GM18861 (cell line): Measurements from ENCODE around the gene ASXL2.

Experiments
- ATAC-seq: cut with Tn5 transposase; IDR thresholded peaks from one replicate; pipeline ENCODE4 v1.9.1; 2021; ENCODE audit not compliant: unreplicated experiment

The ASXL2 gene

DNA sequence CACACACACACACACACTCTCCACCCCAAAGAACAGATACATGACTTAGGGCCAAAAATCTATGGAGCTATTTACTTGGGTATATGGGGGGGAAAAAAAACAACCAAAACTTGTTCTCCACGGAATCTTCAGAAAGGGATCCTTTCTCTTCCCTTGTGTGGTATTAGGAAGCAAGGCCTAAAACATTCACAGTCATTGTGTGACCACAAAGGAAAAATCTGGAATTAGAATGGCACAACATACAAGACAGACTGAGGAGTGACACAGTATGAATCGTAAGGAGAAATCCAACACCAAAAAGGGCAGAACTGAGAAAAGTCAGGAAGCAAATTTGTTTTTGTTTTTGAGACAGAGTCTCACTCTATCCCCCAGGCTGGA is 70.3 kb downstream of the ASXL2 start:
- no peak for ATAC-seq

- ATAC-seq, result no peak
Observed at GRCh38 chr2:25806941-25807340, 71.3 kb downstream of the ASXL2 start.

DNA sequence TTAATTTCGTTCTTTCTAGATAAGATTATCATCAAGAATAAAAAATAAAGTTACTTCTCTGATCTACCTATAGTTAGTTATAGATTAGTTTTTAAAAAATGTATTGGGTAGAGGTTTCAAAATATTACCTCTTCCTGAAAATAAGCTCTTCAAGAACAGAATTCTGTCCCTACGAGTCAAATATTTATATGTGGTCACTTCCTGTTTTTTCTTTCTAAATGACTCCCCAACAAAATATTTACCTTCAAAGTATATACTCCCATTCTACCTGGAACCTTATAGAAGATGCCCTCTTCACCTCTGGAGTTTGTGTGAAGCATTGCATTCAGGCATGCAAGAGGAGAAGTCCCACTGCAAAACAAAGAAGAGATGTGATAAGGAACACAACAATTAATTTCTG is 72.3 kb downstream of the ASXL2 start:
- no peak for ATAC-seq

GRCh38 chr2:25804338-25804737 is 73.9 kb downstream of the ASXL2 start:
- ATAC-seq, result no peak

DNA sequence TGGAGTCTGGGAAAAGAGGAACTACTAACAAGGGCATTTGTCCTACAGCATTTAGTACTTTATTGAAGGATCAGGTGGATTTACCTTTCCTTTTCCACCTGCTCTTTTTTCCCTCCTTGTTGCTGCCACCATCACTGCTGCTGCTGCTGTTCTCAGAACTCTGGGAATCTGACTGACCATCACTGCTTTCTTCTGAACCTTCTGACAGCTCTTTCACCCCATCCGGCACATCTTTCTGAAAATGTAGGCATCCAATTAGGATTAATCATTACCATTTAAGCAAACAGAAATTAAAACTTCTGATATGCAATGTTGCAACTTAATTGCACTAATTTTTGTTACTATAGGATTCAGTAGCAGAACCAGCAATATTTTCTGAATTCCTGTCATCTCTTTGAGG is 79.0 kb downstream of the ASXL2 start:
- no peak for ATAC-seq

- no peak for ATAC-seq
Observed at GRCh38 chr2:25797620-25798488, 80.4 kb downstream of the ASXL2 start.

- peak; percentile 81 for ATAC-seq
Observed at GRCh38 chr2:25794544-25795276, 83.6 kb downstream of the ASXL2 start.

- no peak for ATAC-seq
Observed at GRCh38 chr2:25790074-25790790, 88.1 kb downstream of the ASXL2 start.

GRCh38 chr2:25788457-25788856 is 89.8 kb downstream of the ASXL2 start:
- no peak for ATAC-seq

DNA sequence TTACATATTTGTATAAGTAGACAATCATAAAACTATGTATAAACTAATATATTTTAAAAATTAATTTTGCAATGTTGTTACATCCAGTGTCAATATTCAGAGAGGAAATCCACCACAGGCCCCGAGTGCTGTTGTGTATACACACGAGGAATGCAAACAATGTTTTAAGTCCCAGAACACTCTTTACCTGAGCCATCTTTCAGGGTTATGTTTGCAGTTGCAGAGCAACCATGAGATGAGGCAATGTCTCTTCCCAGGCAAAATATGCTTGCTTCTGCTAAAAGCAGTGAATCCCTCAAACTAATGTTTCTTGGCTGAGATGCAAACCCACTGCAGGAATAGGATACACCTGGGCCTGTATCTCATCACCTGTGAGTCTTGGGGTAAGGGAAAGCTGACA is 91.3 kb downstream of the ASXL2 start:
- no peak for ATAC-seq

DNA sequence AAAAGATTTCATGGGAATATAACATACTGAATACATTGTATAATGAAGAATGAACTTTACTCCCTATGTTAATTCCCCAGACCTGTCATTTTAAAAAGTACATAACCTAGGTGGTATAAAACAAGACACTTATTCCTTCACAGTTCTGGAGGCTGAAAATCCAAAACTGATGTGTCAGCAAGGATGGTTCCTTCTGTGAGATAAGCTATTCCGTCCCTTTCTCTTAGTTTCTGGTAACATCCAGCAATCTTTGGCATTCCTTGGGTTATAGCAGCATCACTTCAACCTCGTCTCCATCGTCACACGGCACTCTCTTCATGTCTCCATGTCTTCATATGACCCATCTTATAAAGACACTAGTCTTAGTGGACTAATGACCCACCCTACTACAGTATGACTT is 93.9 kb downstream of the ASXL2 start:
- no peak for ATAC-seq

DNA sequence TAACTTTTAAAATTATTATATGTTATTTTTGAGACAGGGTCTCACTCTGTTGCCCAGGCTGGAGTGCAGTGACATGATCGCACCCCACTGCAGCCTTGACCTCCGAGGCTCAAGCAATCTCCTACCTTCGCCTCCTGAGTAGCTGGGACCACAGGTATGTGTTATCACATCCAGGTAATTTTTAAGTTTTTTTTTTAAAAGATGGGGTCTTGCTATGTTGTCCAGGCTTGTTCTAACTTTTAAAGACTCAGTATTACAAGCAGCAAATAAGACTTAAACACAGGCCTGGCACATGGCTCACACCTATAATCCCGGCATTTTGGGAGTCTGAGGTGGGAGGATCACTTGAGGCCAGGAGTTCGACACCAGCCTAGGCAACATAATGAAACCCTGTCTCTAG is 101.2 kb downstream of the ASXL2 start:
- ATAC-seq, result no peak

DNA sequence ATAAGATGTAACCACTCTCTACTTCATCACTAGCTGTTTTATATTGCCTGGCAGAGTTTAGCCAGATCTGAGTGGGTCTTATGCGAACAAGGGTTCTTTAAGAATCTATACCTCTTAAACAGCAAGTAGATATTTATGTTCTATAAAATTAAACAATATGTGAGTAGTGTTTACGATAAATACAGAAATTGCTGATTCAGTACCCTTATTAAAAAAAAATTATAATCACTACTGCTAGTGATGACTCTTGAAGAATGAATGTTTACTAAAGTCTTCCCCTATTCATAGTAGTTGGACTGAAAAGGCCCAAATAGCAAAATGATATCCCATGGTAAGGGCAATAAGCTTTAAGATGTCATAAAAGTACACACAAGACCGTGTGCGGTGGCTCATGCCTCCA is 106.2 kb downstream of the ASXL2 start:
- no peak for ATAC-seq

DNA sequence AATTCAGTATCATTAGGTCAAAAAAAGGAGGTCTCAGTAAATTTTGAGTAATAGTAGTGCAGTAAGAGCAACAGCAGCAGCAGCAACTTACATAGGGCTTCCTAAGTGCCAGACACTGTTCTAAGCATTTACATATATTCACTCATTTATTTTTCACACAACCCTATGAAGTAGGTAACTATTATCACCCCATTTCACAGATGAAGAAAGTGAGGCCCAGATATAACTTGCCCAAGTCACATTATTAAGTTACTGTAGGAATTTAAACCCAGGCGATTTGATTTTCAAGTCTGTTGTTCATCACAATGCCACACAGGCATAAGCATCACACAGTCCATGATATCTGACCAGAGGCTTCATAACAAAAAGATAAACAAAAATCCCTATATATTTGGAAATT is 114.7 kb downstream of the ASXL2 start:
- ATAC-seq, result no peak

- ATAC-seq, result no peak
Observed at GRCh38 chr2:25760297-25760696, 118.0 kb downstream of the ASXL2 start.

DNA sequence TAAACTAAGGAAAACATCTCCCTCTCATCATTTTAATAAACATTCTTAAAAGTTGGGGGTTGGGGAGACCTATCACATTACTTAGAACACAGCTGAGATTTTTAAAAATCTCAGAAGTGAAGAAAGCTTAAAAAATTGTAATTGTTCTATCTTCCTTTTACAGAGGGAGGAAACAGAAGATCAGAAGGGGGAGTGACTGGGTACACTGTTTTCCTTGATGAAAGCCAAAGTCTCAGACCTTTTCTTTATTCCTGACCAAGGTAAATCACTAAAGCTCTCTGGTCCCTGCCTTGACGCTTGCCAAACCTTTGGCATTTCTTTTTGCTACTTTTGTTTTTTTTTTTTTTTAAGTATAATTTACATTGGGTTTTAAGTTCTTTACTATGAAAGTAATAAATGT is 119.9 kb downstream of the ASXL2 start:
- ATAC-seq, result no peak

- ATAC-seq, result no peak
Observed at GRCh38 chr2:25757906-25758305, 120.4 kb downstream of the ASXL2 start.

GRCh38 chr2:25756536-25756935 is 121.8 kb downstream of the ASXL2 start:
- ATAC-seq, result no peak

- no peak for ATAC-seq
Observed at GRCh38 chr2:25749676-25750075, 128.6 kb downstream of the ASXL2 start.

DNA sequence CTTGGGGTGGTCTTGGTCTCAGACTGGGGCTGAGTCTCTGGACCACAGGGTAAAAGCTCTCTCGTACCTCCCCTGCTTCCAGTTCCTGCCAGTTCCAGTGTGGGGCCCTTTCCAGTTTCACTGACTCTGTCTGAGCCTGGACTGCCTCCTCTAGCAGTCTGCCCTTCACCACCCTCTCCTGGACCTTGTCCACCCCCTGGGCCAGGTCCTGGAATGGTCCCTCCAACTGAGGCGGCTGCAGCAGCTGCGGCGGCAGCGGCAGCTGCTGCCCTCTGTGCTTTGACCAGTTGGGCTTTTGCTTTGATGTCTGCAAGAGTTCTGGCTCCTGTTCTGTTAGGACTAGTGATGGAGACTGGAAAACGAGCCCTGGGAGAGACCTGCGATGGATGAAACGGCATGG is 134.2 kb downstream of the ASXL2 start:
- ATAC-seq, result no peak

DNA sequence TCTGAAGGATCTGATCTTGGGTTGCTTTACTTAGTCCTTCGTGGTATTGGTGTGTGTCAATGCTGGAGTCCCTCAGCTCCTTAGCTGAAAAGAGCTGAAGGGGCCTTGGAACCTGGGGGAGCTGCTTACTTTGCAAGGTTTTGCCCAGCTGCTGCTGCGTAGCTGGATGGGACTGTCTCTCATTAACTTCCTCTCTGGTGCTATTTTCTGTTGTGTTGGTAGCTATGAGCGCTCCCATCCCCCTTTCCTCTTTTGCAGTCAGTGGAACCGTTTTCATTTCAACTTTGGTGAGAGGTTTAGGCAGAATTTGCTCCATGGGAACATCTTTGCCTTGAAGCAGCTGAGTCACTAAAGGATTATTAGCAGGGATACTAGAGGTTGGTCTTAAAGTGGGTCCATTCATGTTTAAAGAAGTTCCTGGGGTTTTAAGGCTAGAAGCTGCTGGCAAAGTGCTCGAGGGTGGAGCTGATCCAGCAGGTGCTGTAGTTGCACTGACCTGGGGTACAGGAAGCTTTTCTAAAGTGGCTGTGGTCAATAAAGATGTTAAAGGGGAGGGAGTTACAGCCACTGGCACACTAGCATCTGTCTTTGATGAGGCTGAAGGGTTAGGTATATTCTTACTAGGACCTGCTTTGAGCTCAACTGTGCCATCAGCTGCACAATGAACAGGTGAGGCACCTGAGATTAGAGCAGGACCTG is 135.0 kb downstream of the ASXL2 start:
- no peak for ATAC-seq
